ENCODE data around the gene FAXDC2. TPM values are rescaled to one million over a fixed set of nuclear protein-coding genes. Genes with fewer than 3 reads are reported as not detected.

Gene FAXDC2
- total RNA-seq, 2 donors from 2014 or later, result 8.0 to 10.9 TPM

- intact Hi-C loops (cut with DNase I), result no loop called here
- ATAC-seq, result no peak
- H3K27ac ChIP-seq, result no peak overlapping the region
- H3K27me3 ChIP-seq, result no peaks in the 10 kb centered on the region
- TF ChIP-seq POLR2A (IDR thresholded peaks at IDR 0.05), result no peak
- no peak for TF ChIP-seq CTCF (IDR thresholded peaks at IDR 0.05)
- no peak overlapping the region for H3K4me3 ChIP-seq
- H3K9me3 ChIP-seq, result peaks cover 0 to 8% (median 0%) of the 10 kb centered on the region in 3 donors
- no peaks in the 10 kb centered on the region for H3K4me1 ChIP-seq
- peaks cover 5 to 19% of the 10 kb centered on the region in 2 donors for H3K36me3 ChIP-seq (replicated peaks in 1 of 2; ENCODE audit: insufficient read depth in 1 of 2, low read depth in 2 of 2)
- 91 to 95% methylated on average over 2 of the region's 2 CpGs for WGBS, 2 donors
- no peak for DNase-seq
Measured at GRCh38 chr5:154885439-154885838, 35.0 kb upstream of the FAXDC2 start.

- TF ChIP-seq CTCF (IDR thresholded peaks at IDR 0.05) (no peak), POLR2A (IDR thresholded peaks at IDR 0.05) (no peak)
- DNase-seq (no peak), ATAC-seq (no peak)
- Histone ChIP-seq H3K27me3 (no peaks in the 10 kb centered on the region), H3K36me3 (replicated peaks in 1 of 2; ENCODE audit: insufficient read depth in 1 of 2, low read depth in 2 of 2) (peaks cover 5 to 13% of the 10 kb centered on the region in 2 donors), H3K4me3 (no peak overlapping the region), H3K27ac (no peak overlapping the region), H3K4me1 (no peaks in the 10 kb centered on the region), H3K9me3 (peaks cover 0 to 8% (median 0%) of the 10 kb centered on the region in 3 donors)
- intact Hi-C loops (cut with DNase I), result no loop called here
- 95 to 96% methylated on average over 8 of the region's 8 CpGs for WGBS, 2 donors
Measured at GRCh38 chr5:154884424-154884823, 34.0 kb upstream of the FAXDC2 start.

GRCh38 chr5:154881986-154882385 lies 31.6 kb upstream of the FAXDC2 start:
- peak; percentile 40 for ATAC-seq
- 71 to 74% methylated on average over 4 of the region's 4 CpGs for WGBS, 2 donors
- no peak for DNase-seq
- no peak overlapping the region for H3K27ac ChIP-seq
- intact Hi-C loops (cut with DNase I), result no loop called here
- no peaks in the 10 kb centered on the region for H3K27me3 ChIP-seq
- no peaks in the 10 kb centered on the region for H3K4me1 ChIP-seq
- H3K9me3 ChIP-seq, result peaks cover 0 to 21% (median 0%) of the 10 kb centered on the region in 3 donors
- H3K36me3 ChIP-seq (replicated peaks in 1 of 2; ENCODE audit: insufficient read depth in 1 of 2, low read depth in 2 of 2), result peaks cover 0 to 2% of the 10 kb centered on the region in 2 donors
- no peak overlapping the region for H3K4me3 ChIP-seq
- TF ChIP-seq CTCF (IDR thresholded peaks at IDR 0.05) (no peak), POLR2A (IDR thresholded peaks at IDR 0.05) (no peak)

- Histone ChIP-seq H3K27ac (no peak overlapping the region), H3K4me3 (no peak overlapping the region), H3K4me1 (no peaks in the 10 kb centered on the region), H3K27me3 (no peaks in the 10 kb centered on the region), H3K36me3 (replicated peaks in 1 of 2; ENCODE audit: insufficient read depth in 1 of 2, low read depth in 2 of 2) (peaks cover 6 to 11% of the 10 kb centered on the region in 2 donors), H3K9me3 (peaks cover 0 to 14% (median 0%) of the 10 kb centered on the region in 3 donors)
- WGBS, 2 donors, result 96 to 97% methylated on average over 14 of the region's 14 CpGs
- intact Hi-C loops (cut with DNase I), result no loop called here
- DNase-seq (no peak), ATAC-seq (no peak)
- TF ChIP-seq POLR2A (IDR thresholded peaks at IDR 0.05) (no peak), CTCF (IDR thresholded peaks at IDR 0.05) (no peak)
Measured at GRCh38 chr5:154878642-154879335, 28.4 kb upstream of the FAXDC2 start.

Measured in body of pancreas (tissue), 4 donors.